H9 (cell line): ENCODE results near the gene KRT39. TPM values are rescaled to one million over a fixed set of nuclear protein-coding genes. Genes with fewer than 3 reads are reported as not detected.

ENCODE experiments used
- DNase-seq: peaks from one replicate; pipeline ENCODE4 v3.0.0-alpha.2; 2017
- H2AFZ ChIP-seq: one replicate; pipeline ENCODE4 v1.6.1; 2013; ENCODE audit warnings: mild to moderate bottlenecking, low read length, control low read depth, moderate library complexity
- H2AK5ac ChIP-seq: 2 replicates; pipeline ENCODE4 v1.6.1; 2013; ENCODE audit warnings: low read length, control low read depth, mixed read lengths; ENCODE audit not compliant: insufficient read length
- H2BK120ac ChIP-seq: one replicate; pipeline ENCODE4 v1.6.1; 2013; ENCODE audit warnings: low read depth, mild to moderate bottlenecking, low read length, control low read depth, inconsistent platforms; ENCODE audit not compliant: poor library complexity, severe bottlenecking
- H2BK12ac ChIP-seq: 2 replicates; pipeline ENCODE4 v1.6.1; 2013; ENCODE audit warnings: low read length, control low read depth, mixed read lengths, low read depth; ENCODE audit not compliant: insufficient read length
- H2BK15ac ChIP-seq: 2 replicates; pipeline ENCODE4 v1.6.1; 2013; ENCODE audit warnings: low read depth, low read length, control low read depth
- H2BK20ac ChIP-seq: one replicate; pipeline ENCODE4 v1.6.1; 2013; ENCODE audit warnings: low read depth, mild to moderate bottlenecking, low read length, control low read depth, inconsistent platforms; ENCODE audit not compliant: poor library complexity, severe bottlenecking
- H2BK5ac ChIP-seq: 2 replicates; pipeline ENCODE4 v1.6.1; 2013; ENCODE audit warnings: low read length, control low read depth, mixed read lengths; ENCODE audit not compliant: insufficient read length
- H3K14ac ChIP-seq: 2 replicates; pipeline ENCODE4 v1.6.1; 2013; ENCODE audit warnings: low read length, control low read depth; ENCODE audit not compliant: insufficient read depth
- H3K18ac ChIP-seq: 2 replicates; pipeline ENCODE4 v1.6.1; 2013; ENCODE audit warnings: low read depth, mild to moderate bottlenecking, mixed read lengths, low read length, control low read depth; ENCODE audit not compliant: insufficient read length
- H3K23ac ChIP-seq: 2 replicates; pipeline ENCODE4 v1.6.1; 2013; ENCODE audit warnings: low read length, control low read depth, mixed read lengths, low read depth; ENCODE audit not compliant: insufficient read length
- H3K23me2 ChIP-seq: 2 replicates; pipeline ENCODE4 v1.6.1; 2013; ENCODE audit warnings: low read depth, mild to moderate bottlenecking, mixed read lengths, low read length, control low read depth; ENCODE audit not compliant: insufficient read length, poor library complexity, severe bottlenecking
- H3K27ac ChIP-seq: 2 replicates; pipeline ENCODE4 v1.5.1; 2013; ENCODE audit warnings: low read length, control low read depth, mixed read lengths, low read depth; ENCODE audit not compliant: insufficient read length
- H3K27me3 ChIP-seq: 2 replicates; pipeline ENCODE4 v1.6.1; 2013; ENCODE audit warnings: low read length, control low read depth, inconsistent platforms; ENCODE audit not compliant: insufficient read depth
- H3K4ac ChIP-seq: 2 replicates; pipeline ENCODE4 v1.6.1; 2013; ENCODE audit warnings: low read depth, mild to moderate bottlenecking, control low read depth, inconsistent platforms, low read length, moderate library complexity
- H3K4me1 ChIP-seq: 2 replicates; pipeline ENCODE4 v1.6.1; 2013; ENCODE audit warnings: low read length, control low read depth, inconsistent platforms; ENCODE audit not compliant: insufficient read depth
- H3K4me2 ChIP-seq: 2 replicates; pipeline ENCODE4 v1.6.1; 2013; ENCODE audit warnings: low read length, control low read depth, mixed read lengths; ENCODE audit not compliant: insufficient read length, insufficient read depth
- H3K56ac ChIP-seq: 2 replicates; pipeline ENCODE4 v1.6.1; 2013; ENCODE audit warnings: low read depth, mild to moderate bottlenecking, mixed read lengths, low read length, control low read depth; ENCODE audit not compliant: insufficient read length
- H3K79me1 ChIP-seq: 2 replicates; pipeline ENCODE4 v1.6.1; 2013; ENCODE audit warnings: low read depth, mild to moderate bottlenecking, moderate library complexity, low read length, control low read depth, inconsistent platforms; ENCODE audit not compliant: insufficient read depth, poor library complexity, severe bottlenecking
- H3K79me2 ChIP-seq: 2 replicates; pipeline ENCODE4 v1.6.1; 2013; ENCODE audit warnings: low read length, control low read depth, inconsistent platforms; ENCODE audit not compliant: insufficient read depth
- H3K9ac ChIP-seq: 2 replicates; pipeline ENCODE4 v1.6.1; 2013; ENCODE audit warnings: low read length, control low read depth, mixed read lengths; ENCODE audit not compliant: insufficient read length; ENCODE audit errors: extremely low read depth
- H3K9me3 ChIP-seq: one replicate; pipeline ENCODE4 v1.6.1; 2013; ENCODE audit warnings: low read depth, low read length, inconsistent platforms; ENCODE audit not compliant: control insufficient read depth
- H3T11ph ChIP-seq: one replicate; pipeline ENCODE4 v1.6.1; 2013; ENCODE audit warnings: mild to moderate bottlenecking, low read length, control low read depth, inconsistent platforms
- H4K20me1 ChIP-seq: one replicate; pipeline ENCODE4 v1.6.1; 2013; ENCODE audit not compliant: control insufficient read depth, insufficient read length, insufficient read depth
- H4K5ac ChIP-seq: 2 replicates; pipeline ENCODE4 v1.6.1; 2013; ENCODE audit warnings: low read depth, mild to moderate bottlenecking, mixed read lengths, low read length, control low read depth; ENCODE audit not compliant: insufficient read length
- H4K8ac ChIP-seq: replicated peaks from 2 replicates; pipeline ENCODE4 v1.6.1; 2013; ENCODE audit warnings: low read length, control low read depth, mixed read lengths, low read depth; ENCODE audit not compliant: insufficient read length
- H4K91ac ChIP-seq: 2 replicates; pipeline ENCODE4 v1.6.1; 2013; ENCODE audit warnings: low read depth, mild to moderate bottlenecking, moderate library complexity, mixed read lengths, low read length, control low read depth; ENCODE audit not compliant: insufficient read length
- H3K27ac Mint-ChIP-seq, 3 experiments: 2 replicates in 2 of 3; 3 replicates in 1 of 3; pipeline ENCODE4 v1.8.0; 2020 to 2021; ENCODE audit warnings: mixed read lengths in 3 of 3, mild to moderate bottlenecking in 1 of 3, moderate library complexity in 1 of 3
- H3K27me3 Mint-ChIP-seq: 2 replicates; pipeline ENCODE4 v1.8.0; 2021; ENCODE audit warnings: low read depth, mild to moderate bottlenecking, moderate library complexity, mixed read lengths
- H3K36me3 Mint-ChIP-seq, 3 experiments: 2 replicates in 2 of 3; 3 replicates in 1 of 3; pipeline ENCODE4 v1.8.0; 2020 to 2021; ENCODE audit warnings: low read depth in 3 of 3, mixed read lengths in 3 of 3; ENCODE audit not compliant: insufficient read depth in 1 of 3
- H3K4me1 Mint-ChIP-seq, 2 experiments: 2 replicates each; pipeline ENCODE4 v1.8.0; 2020; ENCODE audit warnings: mixed read lengths in 2 of 2
- H3K4me3 Mint-ChIP-seq, 2 experiments: 2 replicates in 1 of 2; 3 replicates in 1 of 2; pipeline ENCODE4 v1.8.0; 2020 to 2021; ENCODE audit warnings: mild to moderate bottlenecking in 2 of 2, mixed read lengths in 2 of 2, moderate library complexity in 1 of 2
- H3K9me3 Mint-ChIP-seq, 2 experiments: 2 replicates in 1 of 2; 3 replicates in 1 of 2; pipeline ENCODE4 v1.8.0; 2020; ENCODE audit warnings: mild to moderate bottlenecking in 2 of 2, mixed read lengths in 2 of 2, moderate library complexity in 1 of 2
- whole genome bisulfite sequencing: extraction: QIAGEN DNeasy Blood & Tissue Kit; methylation state at CpG from one replicate; pipeline ENCODE4 v1.1.7; 2013; ENCODE audit warnings: missing lambda C conversion rate, low lambda C conversion rate, mixed read lengths; ENCODE audit not compliant: insufficient read length; ENCODE audit errors: extremely low coverage; 5-methylcytosine and 5-hydroxymethylcytosine counted together
- total RNA-seq: library from RNA; stranded (reverse); gene quantifications from 2 replicates; pipeline ENCODE4 v1.2.1, GENCODE V29; 2021
- TF ChIP-seq, protein P1 (sequence below): fragments of 200-600 bp; sonication (generic); conservative IDR thresholded peaks from 3 replicates; pipeline ENCODE4 v1.8.0; 2021; ENCODE audit warnings: antibody characterized with exemption, mild to moderate bottlenecking

KRT39 gene
- total RNA-seq, 1 experiment from 2014 or later: not detected

DNA sequence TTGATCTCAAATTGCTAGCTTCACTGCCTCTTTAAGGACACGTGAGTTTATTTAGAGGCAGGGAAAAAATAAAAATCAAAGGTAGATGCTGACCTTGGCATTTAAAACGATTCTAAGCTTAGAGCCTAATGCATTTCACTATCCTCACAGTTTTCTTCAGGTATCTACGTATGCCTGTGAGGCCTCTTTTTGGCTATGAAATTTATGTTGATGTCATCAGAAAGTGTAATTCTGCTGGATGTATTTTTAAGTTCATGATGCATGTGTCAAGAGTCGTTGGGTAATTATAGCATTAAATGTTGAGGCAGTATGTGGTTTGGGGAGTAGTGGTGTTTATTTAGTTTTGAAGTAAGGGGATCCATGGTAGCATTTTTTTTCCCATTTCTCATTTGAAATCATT lies 37.2 kb upstream of the KRT39 start:
- Mint-ChIP-seq H3K27me3 (no peaks in the 10 kb centered on the region), H3K4me3 (no peak overlapping the region), H3K27ac (no peak overlapping the region), H3K36me3 (no peaks in the 10 kb centered on the region), H3K4me1 (peaks cover 10 to 12% of the 10 kb centered on the region in 2 experiments), H3K9me3 (no peaks in the 10 kb centered on the region)
- Histone ChIP-seq H3K18ac (no peak overlapping the region), H3K56ac (no peak overlapping the region), H3K9me3 (no peaks in the 10 kb centered on the region), H3K23ac (no peak overlapping the region), H3K4me1 (peaks cover 3% of the 10 kb centered on the region; the same call in 1 of the 2 replicates), H4K91ac (no peak overlapping the region), H4K5ac (no peak overlapping the region), H2BK5ac (no peak overlapping the region), H3K79me1 (no peaks in the 10 kb centered on the region), H3K79me2 (no peaks in the 10 kb centered on the region), H3T11ph (no peak overlapping the region), H4K8ac (no peak overlapping the region), H2AFZ (no peak overlapping the region), H2BK15ac (no peak overlapping the region), H3K27ac (no peak overlapping the region), H3K4ac (no peak overlapping the region), H2BK120ac (no peak overlapping the region), H2AK5ac (no peak overlapping the region), H3K9ac (no peak overlapping the region), H2BK12ac (no peak overlapping the region), H4K20me1 (no peaks in the 10 kb centered on the region), H3K4me2 (no peak overlapping the region), H3K14ac (no peak overlapping the region), H3K27me3 (no peaks in the 10 kb centered on the region), H2BK20ac (no peak overlapping the region), H3K23me2 (no peaks in the 10 kb centered on the region)
- TF ChIP-seq, protein P1, sequence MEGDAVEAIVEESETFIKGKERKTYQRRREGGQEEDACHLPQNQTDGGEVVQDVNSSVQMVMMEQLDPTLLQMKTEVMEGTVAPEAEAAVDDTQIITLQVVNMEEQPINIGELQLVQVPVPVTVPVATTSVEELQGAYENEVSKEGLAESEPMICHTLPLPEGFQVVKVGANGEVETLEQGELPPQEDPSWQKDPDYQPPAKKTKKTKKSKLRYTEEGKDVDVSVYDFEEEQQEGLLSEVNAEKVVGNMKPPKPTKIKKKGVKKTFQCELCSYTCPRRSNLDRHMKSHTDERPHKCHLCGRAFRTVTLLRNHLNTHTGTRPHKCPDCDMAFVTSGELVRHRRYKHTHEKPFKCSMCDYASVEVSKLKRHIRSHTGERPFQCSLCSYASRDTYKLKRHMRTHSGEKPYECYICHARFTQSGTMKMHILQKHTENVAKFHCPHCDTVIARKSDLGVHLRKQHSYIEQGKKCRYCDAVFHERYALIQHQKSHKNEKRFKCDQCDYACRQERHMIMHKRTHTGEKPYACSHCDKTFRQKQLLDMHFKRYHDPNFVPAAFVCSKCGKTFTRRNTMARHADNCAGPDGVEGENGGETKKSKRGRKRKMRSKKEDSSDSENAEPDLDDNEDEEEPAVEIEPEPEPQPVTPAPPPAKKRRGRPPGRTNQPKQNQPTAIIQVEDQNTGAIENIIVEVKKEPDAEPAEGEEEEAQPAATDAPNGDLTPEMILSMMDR: no peak
- WGBS: 100% methylated on average over 1 of the region's 4 CpGs
- DNase-seq: no peak
